Ectodermal cell (in vitro differentiated cells): Measurements from ENCODE around the gene GAS2L3.
"Not testable (repeated sequence)": the region's sequence is repeated elsewhere in the genome, so short reads cannot be mapped to it uniquely, and the experiment has no call there.

Experiments used
- H3K27ac ChIP-seq: 2 replicates; pipeline ENCODE4 v1.7.0; 2013; ENCODE audit warnings: mild to moderate bottlenecking, low read depth, low read length; ENCODE audit not compliant: insufficient read depth, poor library complexity, severe bottlenecking
- H3K27me3 ChIP-seq: 2 replicates; pipeline ENCODE4 v1.7.0; 2013; ENCODE audit warnings: mild to moderate bottlenecking, low read length; ENCODE audit not compliant: insufficient read depth, control insufficient read depth, poor library complexity, severe bottlenecking
- H3K36me3 ChIP-seq: one replicate; pipeline ENCODE4 v1.7.0; 2013; ENCODE audit warnings: low read length; ENCODE audit not compliant: control insufficient read depth, insufficient read depth
- H3K4me1 ChIP-seq: one replicate; pipeline ENCODE4 v1.7.0; 2013; ENCODE audit warnings: low read length; ENCODE audit not compliant: control insufficient read depth, insufficient read depth
- H3K4me3 ChIP-seq: 2 replicates; pipeline ENCODE4 v1.7.0; 2013; ENCODE audit warnings: low read depth, low read length, control low read depth; ENCODE audit not compliant: insufficient read depth
- H3K9me3 ChIP-seq: 2 replicates; pipeline ENCODE4 v1.7.0; 2013; ENCODE audit warnings: mild to moderate bottlenecking, low read length, moderate library complexity; ENCODE audit not compliant: control insufficient read depth
- WGBS, 2 experiments: methylation state at CpG; one replicate each; pipeline ENCODE4 v1.1.7; 2013; ENCODE audit warnings: missing lambda C conversion rate in 2 of 2; 5-methylcytosine and 5-hydroxymethylcytosine counted together

Gene GAS2L3

GRCh38 chr12:100608776-100609175 is 35.3 kb downstream of the GAS2L3 start:
- Histone ChIP-seq H3K27me3 (no peaks in the 10 kb centered on the region), H3K36me3 (no peaks in the 10 kb centered on the region), H3K9me3 (no peaks in the 10 kb centered on the region), H3K4me3 (no peak overlapping the region), H3K4me1 (no peaks in the 10 kb centered on the region), H3K27ac (no peak overlapping the region)
- WGBS, 2 experiments: 85 to 88% methylated on average over 1 of the region's 1 CpG

GRCh38 chr12:100610666-100611430 is 37.4 kb downstream of the GAS2L3 start:
- no peaks in the 10 kb centered on the region for H3K9me3 ChIP-seq
- no peak overlapping the region for H3K27ac ChIP-seq
- H3K36me3 ChIP-seq: peaks cover 4% of the 10 kb centered on the region
- H3K4me3 ChIP-seq: no peak overlapping the region
- WGBS, 2 experiments: 87 to 92% methylated on average over 2 to 4 of the region's 4 CpGs
- no peaks in the 10 kb centered on the region for H3K4me1 ChIP-seq
- no peaks in the 10 kb centered on the region for H3K27me3 ChIP-seq

GRCh38 chr12:100612606-100613005 is 39.1 kb downstream of the GAS2L3 start:
- Histone ChIP-seq H3K27me3 (no peaks in the 10 kb centered on the region), H3K9me3 (no peaks in the 10 kb centered on the region), H3K4me3 (no peak overlapping the region), H3K36me3 (peaks cover 4% of the 10 kb centered on the region), H3K27ac (no peak overlapping the region), H3K4me1 (no peaks in the 10 kb centered on the region)
- 88 to 95% methylated on average over 1 to 2 of the region's 3 CpGs for WGBS, 2 experiments

GRCh38 chr12:100624571-100624970 is 51.1 kb downstream of the GAS2L3 start:
- H3K4me1 ChIP-seq: no peaks in the 10 kb centered on the region
- no peaks in the 10 kb centered on the region for H3K27me3 ChIP-seq
- H3K4me3 ChIP-seq: no peak overlapping the region
- no peaks in the 10 kb centered on the region for H3K9me3 ChIP-seq
- 92 to 97% methylated on average over 4 of the region's 4 CpGs for WGBS, 2 experiments
- no peak overlapping the region for H3K27ac ChIP-seq
- no peaks in the 10 kb centered on the region for H3K36me3 ChIP-seq

- WGBS, 2 experiments: 82 to 84% methylated on average over 4 of the region's 4 CpGs
- Histone ChIP-seq H3K27ac (no peak overlapping the region), H3K36me3 (no peaks in the 10 kb centered on the region), H3K9me3 (no peaks in the 10 kb centered on the region), H3K4me3 (no peak overlapping the region), H3K27me3 (no peaks in the 10 kb centered on the region), H3K4me1 (no peaks in the 10 kb centered on the region)
Observed at GRCh38 chr12:100632445-100632892, 59.0 kb downstream of the GAS2L3 start.

GRCh38 chr12:100633082-100633785 is 59.8 kb downstream of the GAS2L3 start:
- H3K4me3 ChIP-seq, H3K4me1 ChIP-seq, H3K36me3 ChIP-seq, H3K9me3 ChIP-seq, H3K27me3 ChIP-seq, H3K27ac ChIP-seq: not testable (repeated sequence)
- 95 to 96% methylated on average over 11 of the region's 11 CpGs for WGBS, 2 experiments

- H3K4me3 ChIP-seq: no peak overlapping the region
- no peak overlapping the region for H3K27ac ChIP-seq
- no peaks in the 10 kb centered on the region for H3K9me3 ChIP-seq
- H3K36me3 ChIP-seq: no peaks in the 10 kb centered on the region
- no peaks in the 10 kb centered on the region for H3K4me1 ChIP-seq
- H3K27me3 ChIP-seq: no peaks in the 10 kb centered on the region
- 93 to 97% methylated on average over 6 of the region's 6 CpGs for WGBS, 2 experiments
Observed at GRCh38 chr12:100643246-100643645, 69.8 kb downstream of the GAS2L3 start.

- no peak overlapping the region for H3K27ac ChIP-seq
- no peaks in the 10 kb centered on the region for H3K36me3 ChIP-seq
- no peak overlapping the region for H3K4me3 ChIP-seq
- no peaks in the 10 kb centered on the region for H3K9me3 ChIP-seq
- H3K4me1 ChIP-seq: no peaks in the 10 kb centered on the region
- WGBS, 2 experiments: 91 to 93% methylated on average over 8 of the region's 8 CpGs
- H3K27me3 ChIP-seq: no peaks in the 10 kb centered on the region
Observed at GRCh38 chr12:100646896-100647295, 73.4 kb downstream of the GAS2L3 start.

- no peaks in the 10 kb centered on the region for H3K36me3 ChIP-seq
- H3K27me3 ChIP-seq: no peaks in the 10 kb centered on the region
- no peaks in the 10 kb centered on the region for H3K9me3 ChIP-seq
- H3K4me3 ChIP-seq: no peak overlapping the region
- H3K27ac ChIP-seq: no peak overlapping the region
- WGBS, 2 experiments: 88 to 90% methylated on average over 3 of the region's 3 CpGs
- no peaks in the 10 kb centered on the region for H3K4me1 ChIP-seq
Observed at GRCh38 chr12:100651108-100651507, 77.6 kb downstream of the GAS2L3 start.

- 82 to 86% methylated on average over 4 of the region's 4 CpGs for WGBS, 2 experiments
Observed at GRCh38 chr12:100651694-100652093, 78.2 kb downstream of the GAS2L3 start.

More at GRCh38 chr12:100651694-100652093, 78.2 kb downstream of the GAS2L3 start:
- Histone ChIP-seq H3K36me3 (no peaks in the 10 kb centered on the region), H3K27me3 (no peaks in the 10 kb centered on the region), H3K9me3 (no peaks in the 10 kb centered on the region), H3K4me1 (no peaks in the 10 kb centered on the region), H3K4me3 (no peak overlapping the region), H3K27ac (no peak overlapping the region)
